NCI-H146 treated with DMSO at 0.1 percent for 48 hours (cell line): ENCODE results near the gene NTM.
"Not testable (repeated sequence)": the region's sequence is repeated elsewhere in the genome, so short reads cannot be mapped to it uniquely, and the experiment has no call there.

ENCODE experiments used
- DNase-seq: peaks from one replicate; lab custom pipeline; 2025; ENCODE audit not compliant: unreplicated experiment; lab: John Stamatoyannopoulos, UW

NTM gene

GRCh38 chr11:131421066-131421855 is 50.8 kb downstream of the NTM start:
- no peak for DNase-seq

- DNase-seq = no peak
These were observed 51.6 kb downstream of the NTM start for GRCh38 chr11:131422029-131422428.

- no peak for DNase-seq
These were observed 52.1 kb downstream of the NTM start for GRCh38 chr11:131422496-131422895.

- DNase-seq = no peak
These were observed 53.3 kb downstream of the NTM start for GRCh38 chr11:131423688-131424087.

GRCh38 chr11:131424257-131424876 is 54.0 kb downstream of the NTM start:
- DNase-seq = not testable (repeated sequence)

- DNase-seq = no peak
These were observed 54.9 kb downstream of the NTM start for GRCh38 chr11:131425285-131425684.

- DNase-seq = no peak
These were observed 58.4 kb downstream of the NTM start for GRCh38 chr11:131428853-131429252.

GRCh38 chr11:131430473-131431208 is 60.2 kb downstream of the NTM start:
- no peak for DNase-seq

- DNase-seq = no peak
These were observed 70.8 kb downstream of the NTM start for GRCh38 chr11:131441051-131441810.

GRCh38 chr11:131446590-131447275 is 76.3 kb downstream of the NTM start:
- no peak for DNase-seq

GRCh38 chr11:131447277-131447815 is 76.9 kb downstream of the NTM start:
- no peak for DNase-seq

- no peak for DNase-seq
These were observed 77.5 kb downstream of the NTM start for GRCh38 chr11:131447898-131448297.

GRCh38 chr11:131449036-131450019 is 78.9 kb downstream of the NTM start:
- no peak for DNase-seq

GRCh38 chr11:131454490-131454889 is 84.1 kb downstream of the NTM start:
- DNase-seq = no peak

GRCh38 chr11:131454989-131455388 is 84.6 kb downstream of the NTM start:
- DNase-seq = no peak

- DNase-seq = no peak
These were observed 85.7 kb downstream of the NTM start for GRCh38 chr11:131455843-131456704.

GRCh38 chr11:131457163-131457562 is 86.7 kb downstream of the NTM start:
- no peak for DNase-seq

GRCh38 chr11:131458421-131458820 is 88.0 kb downstream of the NTM start:
- no peak for DNase-seq
